ENCODE measurements around the gene RGP1.

RGP1 gene

GRCh38 chr9:35728041-35728971, 20.8 kb upstream of the RGP1 start:
- TF ChIP-seq, protein P1, sequence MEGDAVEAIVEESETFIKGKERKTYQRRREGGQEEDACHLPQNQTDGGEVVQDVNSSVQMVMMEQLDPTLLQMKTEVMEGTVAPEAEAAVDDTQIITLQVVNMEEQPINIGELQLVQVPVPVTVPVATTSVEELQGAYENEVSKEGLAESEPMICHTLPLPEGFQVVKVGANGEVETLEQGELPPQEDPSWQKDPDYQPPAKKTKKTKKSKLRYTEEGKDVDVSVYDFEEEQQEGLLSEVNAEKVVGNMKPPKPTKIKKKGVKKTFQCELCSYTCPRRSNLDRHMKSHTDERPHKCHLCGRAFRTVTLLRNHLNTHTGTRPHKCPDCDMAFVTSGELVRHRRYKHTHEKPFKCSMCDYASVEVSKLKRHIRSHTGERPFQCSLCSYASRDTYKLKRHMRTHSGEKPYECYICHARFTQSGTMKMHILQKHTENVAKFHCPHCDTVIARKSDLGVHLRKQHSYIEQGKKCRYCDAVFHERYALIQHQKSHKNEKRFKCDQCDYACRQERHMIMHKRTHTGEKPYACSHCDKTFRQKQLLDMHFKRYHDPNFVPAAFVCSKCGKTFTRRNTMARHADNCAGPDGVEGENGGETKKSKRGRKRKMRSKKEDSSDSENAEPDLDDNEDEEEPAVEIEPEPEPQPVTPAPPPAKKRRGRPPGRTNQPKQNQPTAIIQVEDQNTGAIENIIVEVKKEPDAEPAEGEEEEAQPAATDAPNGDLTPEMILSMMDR (IDR thresholded peaks at IDR 0.05; ENCODE audit: low read depth, low read length, missing control alignments), result no peak
- peak; percentile 69 for DNase-seq (ENCODE audit: extremely low read depth, low read depth)
- H3K4me3 ChIP-seq (replicated peaks; ENCODE audit: low read depth, low read length), result peak overlapping the region; percentile 83

GRCh38 chr9:35729101-35729500, 20.0 kb upstream of the RGP1 start:
- peak overlapping the region; percentile 83 for H3K4me3 ChIP-seq (replicated peaks; ENCODE audit: low read depth, low read length)
- TF ChIP-seq, protein P1 (IDR thresholded peaks at IDR 0.05; ENCODE audit: low read depth, low read length, missing control alignments), result no peak
- no peak for DNase-seq (ENCODE audit: extremely low read depth, low read depth)

DNA sequence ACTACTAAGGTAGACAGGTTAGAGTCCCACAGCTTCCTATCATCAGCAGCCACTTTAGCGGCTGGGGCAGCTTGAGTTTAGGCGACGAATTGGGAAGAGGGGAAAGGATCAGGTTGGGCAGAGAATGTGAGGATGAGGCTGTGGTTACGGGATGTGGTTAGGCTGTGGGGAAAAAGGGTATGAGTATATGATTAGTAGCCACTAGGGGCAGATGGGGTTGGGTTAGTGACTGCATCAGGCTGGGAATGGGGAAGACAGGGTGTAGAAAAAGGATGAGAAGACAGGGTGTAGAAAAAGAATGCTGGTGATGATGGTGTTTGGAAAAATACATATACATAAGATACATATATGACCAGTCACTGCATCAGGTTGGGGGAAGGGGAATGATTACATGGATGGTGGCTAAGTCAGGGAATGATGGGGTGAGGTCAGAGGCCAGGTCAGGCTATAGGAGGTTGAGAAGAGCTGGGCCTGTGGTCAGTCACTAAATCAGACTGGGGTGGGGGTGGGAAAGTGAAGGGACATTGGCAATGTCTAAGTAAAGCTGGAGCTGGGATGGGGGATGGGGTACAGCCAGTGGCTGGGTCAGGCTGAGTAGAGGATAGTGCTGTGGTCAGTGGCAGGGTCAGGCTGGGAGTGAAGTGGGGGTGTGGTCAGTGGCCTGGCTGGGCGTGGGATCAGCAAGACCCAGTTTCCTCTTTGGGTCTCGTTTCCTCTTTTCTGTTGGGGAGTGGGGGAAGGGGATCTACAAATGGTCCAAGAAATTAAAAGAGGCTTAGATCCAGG, 19.2 kb upstream of the RGP1 start:
- peak overlapping the region; percentile 83 for H3K4me3 ChIP-seq (replicated peaks; ENCODE audit: low read depth, low read length)
- peak; percentile 71 for DNase-seq (ENCODE audit: extremely low read depth, low read depth)
- TF ChIP-seq, protein P1 (IDR thresholded peaks at IDR 0.05; ENCODE audit: low read depth, low read length, missing control alignments), result peak; percentile 66

DNA sequence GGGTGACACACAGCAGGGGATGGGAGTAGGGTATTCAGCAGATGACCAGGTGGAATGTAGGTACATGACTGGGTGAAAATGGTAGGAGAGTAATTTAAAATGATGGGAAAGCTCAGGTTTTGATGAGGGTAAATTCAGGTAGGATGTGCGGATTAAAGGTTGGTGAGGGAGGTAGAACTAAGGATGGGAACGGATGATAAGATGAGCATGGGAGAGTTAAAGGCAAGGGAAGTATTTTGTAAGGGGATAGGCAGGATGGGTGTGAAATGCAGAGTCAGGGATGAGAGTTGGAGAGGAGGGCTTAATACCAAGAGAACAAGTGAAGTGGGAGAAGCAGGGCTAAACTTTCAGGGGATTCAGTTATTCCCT, 18.6 kb upstream of the RGP1 start:
- H3K4me3 ChIP-seq (replicated peaks; ENCODE audit: low read depth, low read length), result peak overlapping the region; percentile 83
- TF ChIP-seq, protein P1 (IDR thresholded peaks at IDR 0.05; ENCODE audit: low read depth, low read length, missing control alignments), result no peak

GRCh38 chr9:35731415-35732184, 17.5 kb upstream of the RGP1 start:
- peak overlapping the region; percentile 83 for H3K4me3 ChIP-seq (replicated peaks; ENCODE audit: low read depth, low read length)
- TF ChIP-seq, protein P1 (IDR thresholded peaks at IDR 0.05; ENCODE audit: low read depth, low read length, missing control alignments), result no peak
- no peak for DNase-seq (ENCODE audit: extremely low read depth, low read depth)

More for the DNA sequence above, 18.6 kb upstream of the RGP1 start:
- no peak for DNase-seq (ENCODE audit: extremely low read depth, low read depth)

DNA sequence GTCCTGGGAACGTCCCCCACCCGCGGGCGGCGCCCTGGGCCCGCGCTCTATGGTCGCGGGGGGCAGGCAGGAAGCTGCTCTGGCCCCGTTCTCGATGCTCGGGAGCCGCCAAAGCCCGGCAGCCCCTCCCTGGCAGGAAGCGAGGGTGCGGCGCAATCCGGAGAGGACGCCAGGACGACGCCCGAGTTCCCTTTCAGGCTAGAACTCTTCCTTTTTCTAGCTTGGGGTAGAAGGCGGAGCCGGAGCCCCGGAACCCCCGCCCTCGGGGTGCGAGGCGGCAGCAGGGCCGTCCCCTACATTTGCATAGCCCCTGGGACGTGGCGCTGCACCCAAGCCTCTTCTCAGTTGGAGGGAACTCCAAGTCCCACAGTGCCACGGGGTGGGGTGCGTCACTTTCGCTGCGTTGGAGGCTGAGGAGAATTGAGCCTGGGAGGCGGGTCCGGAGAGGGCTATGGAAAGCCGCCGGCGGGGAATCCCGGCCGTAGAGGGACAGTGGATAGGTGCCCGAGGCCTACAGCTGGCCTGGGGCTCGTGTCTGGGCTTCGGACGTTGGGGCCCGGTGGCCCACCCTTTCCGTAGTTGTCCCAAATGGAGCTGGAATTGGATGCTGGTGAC, 16.8 kb upstream of the RGP1 start, which contains the start of the genes CREB3 and TLN1:
Gene CREB3 (plus strand): TSS at position 482 of the 615 bp plus-strand sequence. CDS start 107 bp downstream, at position 589.
Gene TLN1 (minus strand): TSS at position 11 of the 615 bp plus-strand sequence. CDS start 6,501 bp downstream, outside the sequence.
- TF ChIP-seq, protein P1 (IDR thresholded peaks at IDR 0.05; ENCODE audit: low read depth, low read length, missing control alignments), result no peak
- peak; percentile 96 for DNase-seq (ENCODE audit: extremely low read depth, low read depth)
- H3K4me3 ChIP-seq (replicated peaks; ENCODE audit: low read depth, low read length), result peak within 1 kb of the TSS; percentile 83
